ENCODE measurements around the gene TESPA1.

GRCh38 chr12:55017416-55017925 lies 32.9 kb upstream of the TESPA1 start:
- TF ChIP-seq CTCF (IDR thresholded peaks at IDR 0.05), result no peak
- TF ChIP-seq ZFX (IDR thresholded peaks at IDR 0.05; ENCODE audit: borderline replicate concordance), result no peak

Data from 22Rv1 (cell line).